Mammary epithelial cell (primary cell): Measurements from ENCODE around the gene CCRL2.

Experiments used
- CTCF ChIP-seq, 2 donors: IDR thresholded peaks in 1 of 2; conservative IDR thresholded peaks in 1 of 2; 2 replicates each; pipeline ENCODE4 v1.5.1; 2011 to 2012; ENCODE audit warnings: inconsistent platforms in 2 of 2, low read length in 2 of 2, mild to moderate bottlenecking in 2 of 2, control low read depth in 1 of 2, low read depth in 1 of 2; ENCODE audit not compliant: insufficient read depth in 1 of 2; ENCODE audit errors: extremely low read depth in 1 of 2
- EZH2 ChIP-seq: IDR thresholded peaks from 2 replicates; pipeline ENCODE4 v1.6.1; 2012; ENCODE audit warnings: low read length, inconsistent platforms, borderline replicate concordance

- no peak for TF ChIP-seq EZH2
- no peak for TF ChIP-seq CTCF (conservative IDR thresholded peaks at IDR 0.05 in 1 of 2, IDR thresholded peaks at IDR 0.05 in 1 of 2; ENCODE audit: extremely low read depth in 1 of 2, insufficient read depth in 1 of 2, low read depth in 1 of 2, low read length in 2 of 2)
Observed at GRCh38 chr3:46440531-46441294, 33.7 kb downstream of the CCRL2 start.
